Mesodermal cell (in vitro differentiated cells): ENCODE results near the gene SERINC2.
"Not testable (repeated sequence)": the region's sequence is repeated elsewhere in the genome, so short reads cannot be mapped to it uniquely, and the experiment has no call there.

Experiments used
- H3K27ac ChIP-seq: 2 replicates; pipeline ENCODE4 v1.7.0; 2013; ENCODE audit warnings: mild to moderate bottlenecking, low read depth, low read length, moderate library complexity; ENCODE audit not compliant: severe bottlenecking
- H3K36me3 ChIP-seq: 2 replicates; pipeline ENCODE4 v1.7.1; 2013; ENCODE audit warnings: mild to moderate bottlenecking, low read length, moderate library complexity; ENCODE audit not compliant: control insufficient read depth, insufficient read depth
- H3K4me1 ChIP-seq: one replicate; pipeline ENCODE4 v1.7.1; 2013; ENCODE audit warnings: mild to moderate bottlenecking, low read length; ENCODE audit not compliant: insufficient read depth, control insufficient read depth, poor library complexity, severe bottlenecking
- H3K4me3 ChIP-seq: 2 replicates; pipeline ENCODE4 v1.7.0; 2013; ENCODE audit warnings: low read length, control low read depth, mild to moderate bottlenecking; ENCODE audit not compliant: insufficient read depth, poor library complexity, severe bottlenecking; ENCODE audit errors: extremely low read depth
- H3K9me3 ChIP-seq: 2 replicates; pipeline ENCODE4 v1.7.1; 2013; ENCODE audit warnings: mild to moderate bottlenecking, low read length, moderate library complexity; ENCODE audit not compliant: control insufficient read depth
- WGBS, 2 experiments: methylation state at CpG; one replicate each; pipeline ENCODE4 v1.1.5; 2013; ENCODE audit warnings: missing lambda C conversion rate in 2 of 2; ENCODE audit not compliant: insufficient coverage in 2 of 2; 5-methylcytosine and 5-hydroxymethylcytosine counted together

SERINC2 gene

DNA sequence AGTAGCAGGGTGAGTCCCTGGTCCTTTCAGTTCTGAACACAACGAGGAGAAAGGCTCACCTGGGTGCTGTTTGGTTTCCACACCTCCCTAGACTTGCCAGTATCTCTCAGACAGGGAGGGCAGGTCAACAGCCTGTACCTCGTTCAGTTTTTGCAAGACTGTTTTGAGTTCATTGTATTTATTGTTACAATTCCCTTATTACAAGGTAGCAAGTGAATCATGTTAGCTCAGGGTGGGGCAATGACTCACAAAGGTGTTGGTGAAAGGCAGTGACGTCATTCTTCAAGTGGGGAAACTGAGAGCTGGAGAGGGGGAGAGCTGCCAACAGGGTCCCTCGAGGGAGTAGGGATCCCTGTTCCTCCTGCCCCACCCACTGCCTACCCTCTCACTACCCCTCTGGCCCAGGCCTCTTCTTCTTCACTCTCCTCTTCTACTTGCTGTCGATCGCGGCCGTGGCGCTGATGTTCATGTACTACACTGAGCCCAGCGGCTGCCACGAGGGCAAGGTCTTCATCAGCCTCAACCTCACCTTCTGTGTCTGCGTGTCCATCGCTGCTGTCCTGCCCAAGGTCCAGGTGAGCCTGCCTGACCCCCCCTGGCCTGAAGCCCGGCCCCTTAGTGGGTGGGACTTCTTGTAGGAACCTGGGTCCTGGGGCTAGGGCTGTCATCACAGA is 13.4 kb downstream of the SERINC2 start:
- Histone ChIP-seq H3K4me3 (no peak overlapping the region), H3K9me3 (no peaks in the 10 kb centered on the region), H3K36me3 (peaks cover 4% of the 10 kb centered on the region), H3K4me1 (peaks cover 14% of the 10 kb centered on the region), H3K27ac (no peak overlapping the region)
- 93 to 96% methylated on average over 8 to 11 of the region's 14 CpGs for WGBS, 2 experiments

DNA sequence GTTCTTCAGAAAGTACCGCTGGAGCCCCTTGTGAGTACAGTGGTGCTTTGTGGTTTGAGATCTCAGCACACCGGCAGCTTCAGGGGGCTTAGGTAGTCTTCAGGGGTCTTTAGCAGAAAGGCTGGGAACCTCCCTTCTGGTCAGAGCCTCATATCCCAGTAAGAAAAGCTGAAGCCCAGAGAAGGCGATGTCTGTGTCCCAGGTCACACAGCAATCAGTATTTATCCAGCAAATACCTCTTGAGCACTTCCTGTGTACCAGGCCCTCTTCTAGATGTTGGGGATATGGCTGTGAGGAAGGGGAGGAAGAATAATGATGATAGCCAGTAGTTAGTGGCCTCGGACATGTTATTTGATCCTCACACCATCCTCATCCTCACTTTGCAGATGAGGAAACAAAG is 14.3 kb downstream of the SERINC2 start:
- Histone ChIP-seq H3K4me3 (no peak overlapping the region), H3K9me3 (no peaks in the 10 kb centered on the region), H3K36me3 (peaks cover 4% of the 10 kb centered on the region), H3K27ac (no peak overlapping the region), H3K4me1 (peaks cover 6% of the 10 kb centered on the region)
- 93 to 100% methylated on average over 2 to 3 of the region's 4 CpGs for WGBS, 2 experiments

DNA sequence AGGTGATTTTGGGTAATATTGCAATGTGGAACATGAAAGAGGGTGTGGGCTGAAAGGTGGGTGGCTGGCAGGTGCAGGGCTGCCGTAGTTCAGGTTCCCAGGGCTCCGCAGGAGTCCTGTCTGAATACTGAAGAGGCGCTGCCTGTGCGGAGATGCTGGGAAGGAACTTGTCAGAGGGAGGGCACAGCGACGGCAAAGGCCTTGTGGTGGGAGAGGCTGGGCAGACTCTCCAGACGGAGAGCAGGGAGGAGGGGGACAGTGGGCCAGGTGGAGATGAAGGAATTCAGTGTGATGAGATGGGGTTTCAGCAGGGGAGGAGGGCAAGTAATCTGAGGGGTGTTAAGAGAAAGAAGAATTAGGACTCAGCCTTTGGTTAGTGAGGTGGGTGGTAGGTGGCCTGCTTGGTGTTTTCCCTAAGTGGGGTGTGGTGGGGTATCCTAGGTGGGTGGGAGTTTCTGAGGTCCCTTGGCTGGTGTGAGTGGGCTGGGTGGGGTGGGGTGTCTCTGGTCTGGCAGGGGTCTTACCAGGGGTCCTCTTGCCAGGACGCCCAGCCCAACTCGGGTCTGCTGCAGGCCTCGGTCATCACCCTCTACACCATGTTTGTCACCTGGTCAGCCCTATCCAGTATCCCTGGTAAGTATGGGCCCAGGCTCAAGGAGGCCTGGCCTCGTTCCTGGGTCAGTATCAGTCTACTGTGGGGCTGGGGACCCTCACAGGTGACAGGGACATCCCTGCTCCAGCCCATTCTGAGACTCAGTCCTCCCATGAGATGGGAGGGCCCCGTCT is 15.6 kb downstream of the SERINC2 start:
- H3K27ac ChIP-seq = no peak overlapping the region
- no peaks in the 10 kb centered on the region for H3K9me3 ChIP-seq
- H3K4me1 ChIP-seq = no peaks in the 10 kb centered on the region
- WGBS, 2 experiments = 90 to 92% methylated on average over 9 to 10 of the region's 12 CpGs
- H3K36me3 ChIP-seq = peaks cover 4% of the 10 kb centered on the region
- H3K4me3 ChIP-seq = no peak overlapping the region

GRCh38 chr1:31429583-31429982 is 16.6 kb downstream of the SERINC2 start:
- Histone ChIP-seq H3K36me3 (peaks cover 4% of the 10 kb centered on the region), H3K4me1 (no peaks in the 10 kb centered on the region), H3K27ac (no peak overlapping the region), H3K9me3 (no peaks in the 10 kb centered on the region), H3K4me3 (no peak overlapping the region)
- WGBS, 2 experiments = 84 to 95% methylated on average over 3 to 5 of the region's 6 CpGs

- H3K4me1 ChIP-seq, H3K4me3 ChIP-seq, H3K9me3 ChIP-seq, H3K27ac ChIP-seq, H3K36me3 ChIP-seq: not testable (repeated sequence)
- WGBS, 2 experiments = 84 to 100% methylated on average over 3 of the region's 3 CpGs
These were observed 18.6 kb downstream of the SERINC2 start for GRCh38 chr1:31431351-31432257.

DNA sequence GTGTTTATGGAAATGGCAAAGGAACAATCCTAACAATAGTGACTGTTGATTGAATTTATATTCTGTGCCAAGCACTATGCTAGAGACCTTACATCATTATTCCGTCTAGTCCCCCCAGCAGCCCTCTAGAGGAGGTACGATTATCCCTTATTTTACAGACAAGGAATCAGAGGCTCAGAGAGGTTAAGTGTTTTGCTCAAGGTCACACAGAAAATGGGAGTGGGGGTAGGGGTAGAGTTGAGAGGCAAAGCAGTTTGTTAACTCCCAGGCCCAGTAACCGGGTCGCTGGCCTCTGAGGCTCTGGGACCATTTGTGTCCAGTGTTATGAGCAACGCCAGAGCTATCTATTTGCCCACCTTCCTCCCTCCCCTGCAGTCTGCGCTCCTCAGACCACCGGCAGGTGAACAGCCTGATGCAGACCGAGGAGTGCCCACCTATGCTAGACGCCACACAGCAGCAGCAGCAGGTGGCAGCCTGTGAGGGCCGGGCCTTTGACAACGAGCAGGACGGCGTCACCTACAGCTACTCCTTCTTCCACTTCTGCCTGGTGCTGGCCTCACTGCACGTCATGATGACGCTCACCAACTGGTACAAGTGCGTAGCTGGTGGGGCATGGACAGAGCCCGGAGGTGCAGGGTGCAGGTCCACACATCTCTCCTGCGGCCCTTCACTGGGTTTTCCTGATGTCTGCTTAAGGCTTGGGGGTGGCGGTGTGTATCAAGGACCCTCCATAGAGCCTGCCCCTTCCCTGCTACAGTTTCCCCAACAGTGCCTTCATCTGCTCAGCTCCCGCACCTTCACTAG is 19.8 kb downstream of the SERINC2 start:
- Histone ChIP-seq H3K9me3 (no peaks in the 10 kb centered on the region), H3K27ac (no peak overlapping the region), H3K36me3 (no peaks in the 10 kb centered on the region), H3K4me3 (no peak overlapping the region), H3K4me1 (no peaks in the 10 kb centered on the region)
- 94 to 98% methylated on average over 17 to 18 of the region's 20 CpGs for WGBS, 2 experiments

DNA sequence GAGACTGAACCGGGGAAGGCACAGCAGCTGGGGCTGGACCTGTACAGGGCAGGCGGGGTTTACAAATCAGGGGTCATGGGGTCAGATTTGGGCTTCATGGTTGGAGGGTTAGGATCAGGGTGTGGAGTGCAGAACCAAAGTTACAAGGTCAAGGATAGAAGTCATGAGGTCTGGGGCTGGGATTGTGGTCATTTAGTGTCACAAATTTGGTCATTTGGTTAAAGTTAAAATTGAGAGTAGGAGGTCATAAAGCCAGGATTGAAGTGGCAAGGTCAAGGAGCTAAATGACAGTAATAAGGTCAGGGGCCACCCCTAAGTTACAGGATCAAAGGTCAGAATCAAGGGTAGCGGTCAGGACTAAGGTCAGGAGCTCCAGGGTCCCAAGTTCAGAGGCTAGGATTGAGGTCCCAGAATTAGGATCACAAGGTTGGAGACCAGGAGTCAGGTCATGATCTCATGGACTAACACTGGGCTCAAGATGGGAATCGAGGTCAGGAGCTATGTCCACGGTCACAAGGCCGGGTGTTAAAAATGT is 20.4 kb downstream of the SERINC2 start:
- Histone ChIP-seq H3K36me3 (no peaks in the 10 kb centered on the region), H3K27ac (no peak overlapping the region), H3K4me3 (no peak overlapping the region), H3K4me1 (no peaks in the 10 kb centered on the region), H3K9me3 (no peaks in the 10 kb centered on the region)
- WGBS, 2 experiments = 95 to 96% methylated on average over 6 of the region's 6 CpGs

GRCh38 chr1:31434101-31434871 is 21.3 kb downstream of the SERINC2 start:
- H3K27ac ChIP-seq = no peak overlapping the region
- 55 to 75% methylated on average over 9 to 17 of the region's 21 CpGs for WGBS, 2 experiments

DNA sequence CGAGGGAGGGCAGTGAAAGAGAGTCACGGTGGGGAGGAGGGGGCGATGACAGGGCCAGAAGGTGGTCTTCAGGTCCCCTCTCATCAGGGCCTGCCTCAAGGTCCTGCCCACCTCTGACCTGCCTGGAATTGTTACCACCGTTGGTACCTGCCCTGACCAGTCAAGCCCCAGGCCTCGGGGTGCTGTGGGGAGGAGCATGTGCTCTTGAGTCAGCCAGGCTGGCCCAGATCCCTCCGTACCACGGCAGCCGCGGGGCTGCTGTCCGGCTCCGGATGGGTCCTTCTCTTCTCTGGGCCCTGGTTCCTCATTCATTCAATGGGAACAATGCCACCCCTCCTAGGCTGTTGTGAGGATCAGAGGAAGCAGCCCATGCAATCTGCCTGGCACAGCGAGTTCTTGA is 22.0 kb downstream of the SERINC2 start:
- 90 to 92% methylated on average over 4 to 12 of the region's 12 CpGs for WGBS, 2 experiments
- H3K9me3 ChIP-seq = no peaks in the 10 kb centered on the region
- H3K4me1 ChIP-seq = no peaks in the 10 kb centered on the region
- H3K36me3 ChIP-seq = no peaks in the 10 kb centered on the region
- H3K4me3 ChIP-seq = no peak overlapping the region
- H3K27ac ChIP-seq = no peak overlapping the region

More at GRCh38 chr1:31434101-31434871, 21.3 kb downstream of the SERINC2 start:
- Histone ChIP-seq H3K36me3 (no peaks in the 10 kb centered on the region), H3K4me3 (no peak overlapping the region), H3K4me1 (no peaks in the 10 kb centered on the region), H3K9me3 (no peaks in the 10 kb centered on the region)
